Measurements from ENCODE around the gene IGSF23. TPM values are rescaled to one million over a fixed set of nuclear protein-coding genes. Genes with fewer than 3 reads are reported as not detected.

Gene IGSF23
- total RNA-seq, 1 donor from 2014 or later, result not detected

DNA sequence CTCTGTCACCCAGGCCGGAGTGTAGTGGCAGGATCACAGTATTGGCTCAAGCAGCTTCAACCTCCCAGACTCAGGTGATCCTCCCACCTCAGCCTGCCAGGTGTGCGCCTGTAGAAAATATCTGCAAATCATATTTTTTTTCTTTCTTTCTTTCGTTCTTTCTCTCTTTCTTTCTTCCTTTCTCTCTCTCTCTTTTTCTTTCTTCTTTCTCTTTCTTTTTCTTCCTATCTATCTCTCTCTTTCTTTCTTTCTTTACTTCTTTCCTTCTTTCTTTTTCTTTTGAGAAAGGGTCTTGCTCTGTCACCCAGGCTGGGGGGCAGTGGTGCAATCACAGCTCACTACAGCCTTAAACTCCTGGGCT, 16.3 kb upstream of the IGSF23 start:
- TF ChIP-seq, protein P1, sequence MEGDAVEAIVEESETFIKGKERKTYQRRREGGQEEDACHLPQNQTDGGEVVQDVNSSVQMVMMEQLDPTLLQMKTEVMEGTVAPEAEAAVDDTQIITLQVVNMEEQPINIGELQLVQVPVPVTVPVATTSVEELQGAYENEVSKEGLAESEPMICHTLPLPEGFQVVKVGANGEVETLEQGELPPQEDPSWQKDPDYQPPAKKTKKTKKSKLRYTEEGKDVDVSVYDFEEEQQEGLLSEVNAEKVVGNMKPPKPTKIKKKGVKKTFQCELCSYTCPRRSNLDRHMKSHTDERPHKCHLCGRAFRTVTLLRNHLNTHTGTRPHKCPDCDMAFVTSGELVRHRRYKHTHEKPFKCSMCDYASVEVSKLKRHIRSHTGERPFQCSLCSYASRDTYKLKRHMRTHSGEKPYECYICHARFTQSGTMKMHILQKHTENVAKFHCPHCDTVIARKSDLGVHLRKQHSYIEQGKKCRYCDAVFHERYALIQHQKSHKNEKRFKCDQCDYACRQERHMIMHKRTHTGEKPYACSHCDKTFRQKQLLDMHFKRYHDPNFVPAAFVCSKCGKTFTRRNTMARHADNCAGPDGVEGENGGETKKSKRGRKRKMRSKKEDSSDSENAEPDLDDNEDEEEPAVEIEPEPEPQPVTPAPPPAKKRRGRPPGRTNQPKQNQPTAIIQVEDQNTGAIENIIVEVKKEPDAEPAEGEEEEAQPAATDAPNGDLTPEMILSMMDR (IDR thresholded peaks at IDR 0.05), result no peak
- Mint-ChIP-seq H3K27ac (ENCODE audit: unreplicated experiment) (no peak overlapping the region), H3K4me1 (ENCODE audit: low read depth) (peaks cover 4% of the 10 kb centered on the region), H3K27me3 (ENCODE audit: low read depth) (peaks cover 5% of the 10 kb centered on the region), H3K9me3 (ENCODE audit: low read depth) (no peaks in the 10 kb centered on the region), H3K4me3 (ENCODE audit: unreplicated experiment) (no peak overlapping the region), H3K36me3 (ENCODE audit: low read depth) (peaks cover 4% of the 10 kb centered on the region)
- no peak for DNase-seq (ENCODE audit: low spot score)

DNA sequence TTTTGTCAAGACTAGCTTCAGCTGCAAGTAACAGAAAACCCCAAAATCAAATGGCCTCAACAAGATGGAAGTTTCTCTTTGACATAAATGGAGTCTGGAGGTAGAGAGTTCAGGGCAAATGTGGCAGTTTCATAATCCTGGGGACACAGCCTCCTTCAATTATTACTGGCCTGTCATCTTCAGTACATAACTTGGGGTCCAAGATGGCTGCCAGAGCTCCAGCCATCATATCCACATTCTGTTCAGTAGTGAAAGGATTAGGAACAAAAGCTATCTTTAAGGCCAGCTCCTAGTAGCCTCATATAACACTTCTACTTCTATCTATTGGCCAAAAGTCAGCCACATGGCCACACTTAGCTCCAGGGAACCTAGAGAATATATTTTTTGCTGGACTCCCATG, 15.0 kb upstream of the IGSF23 start:
- TF ChIP-seq, protein P1 (IDR thresholded peaks at IDR 0.05), result no peak
- Mint-ChIP-seq H3K36me3 (ENCODE audit: low read depth) (peaks cover 4% of the 10 kb centered on the region), H3K27ac (ENCODE audit: unreplicated experiment) (no peak overlapping the region), H3K4me3 (ENCODE audit: unreplicated experiment) (no peak overlapping the region), H3K27me3 (ENCODE audit: low read depth) (peaks cover 5% of the 10 kb centered on the region), H3K9me3 (ENCODE audit: low read depth) (no peaks in the 10 kb centered on the region), H3K4me1 (ENCODE audit: low read depth) (peaks cover 14% of the 10 kb centered on the region)
- no peak for DNase-seq (ENCODE audit: low spot score)

DNA sequence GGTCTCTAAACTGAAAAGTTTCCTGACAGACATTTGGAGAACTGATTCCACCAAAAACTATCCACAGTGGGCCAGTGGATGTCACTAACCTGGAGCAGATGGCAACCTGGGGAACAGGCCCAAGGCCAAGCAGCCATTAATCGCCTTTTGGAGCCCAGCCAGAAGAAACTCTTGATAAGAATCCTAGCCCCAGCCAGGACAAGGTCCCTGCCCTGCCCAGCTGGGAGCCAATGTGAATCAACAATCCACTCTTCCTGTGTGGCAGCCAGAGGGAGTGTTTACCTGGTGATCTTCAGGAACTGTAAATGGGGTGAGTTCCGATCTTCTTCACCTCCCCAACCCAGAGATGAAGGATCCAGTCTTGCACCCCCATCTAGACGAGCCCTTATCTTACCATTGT, 14.5 kb upstream of the IGSF23 start:
- H3K4me3 Mint-ChIP-seq (ENCODE audit: unreplicated experiment), result no peak overlapping the region
- TF ChIP-seq, protein P1 (IDR thresholded peaks at IDR 0.05), result no peak
- H3K27ac Mint-ChIP-seq (ENCODE audit: unreplicated experiment), result no peak overlapping the region
- DNase-seq (ENCODE audit: low spot score), result peak; percentile 28
- peaks cover 5% of the 10 kb centered on the region for H3K27me3 Mint-ChIP-seq (ENCODE audit: low read depth)
- no peaks in the 10 kb centered on the region for H3K9me3 Mint-ChIP-seq (ENCODE audit: low read depth)
- H3K36me3 Mint-ChIP-seq (ENCODE audit: low read depth), result peaks cover 4% of the 10 kb centered on the region
- peaks cover 17% of the 10 kb centered on the region for H3K4me1 Mint-ChIP-seq (ENCODE audit: low read depth)

DNA sequence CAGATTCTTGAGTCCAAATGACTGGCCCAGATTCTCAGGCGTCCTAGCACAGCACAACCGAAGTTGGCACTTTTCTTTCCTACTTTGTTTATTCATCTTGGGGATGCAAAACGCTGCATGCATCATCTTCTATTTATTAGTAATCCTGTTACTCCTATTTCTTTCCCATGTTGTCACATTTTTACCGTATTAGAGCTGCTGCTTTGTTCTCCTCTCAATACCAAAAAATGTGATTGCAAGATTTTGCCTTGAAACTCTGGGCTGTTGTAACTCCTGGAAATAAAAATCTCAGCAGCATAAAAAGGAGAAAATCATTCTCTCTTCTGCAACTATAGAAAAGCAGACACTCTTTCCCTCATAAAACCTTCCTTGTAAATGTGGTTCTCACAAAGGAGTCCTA, 12.9 kb upstream of the IGSF23 start:
- peaks cover 22% of the 10 kb centered on the region for H3K4me1 Mint-ChIP-seq (ENCODE audit: low read depth)
- TF ChIP-seq, protein P1 (IDR thresholded peaks at IDR 0.05), result no peak
- no peak overlapping the region for H3K27ac Mint-ChIP-seq (ENCODE audit: unreplicated experiment)
- H3K9me3 Mint-ChIP-seq (ENCODE audit: low read depth), result no peaks in the 10 kb centered on the region
- H3K4me3 Mint-ChIP-seq (ENCODE audit: unreplicated experiment), result no peak overlapping the region
- peaks cover 5% of the 10 kb centered on the region for H3K27me3 Mint-ChIP-seq (ENCODE audit: low read depth)
- peaks cover 4% of the 10 kb centered on the region for H3K36me3 Mint-ChIP-seq (ENCODE audit: low read depth)
- no peak for DNase-seq (ENCODE audit: low spot score)

DNA sequence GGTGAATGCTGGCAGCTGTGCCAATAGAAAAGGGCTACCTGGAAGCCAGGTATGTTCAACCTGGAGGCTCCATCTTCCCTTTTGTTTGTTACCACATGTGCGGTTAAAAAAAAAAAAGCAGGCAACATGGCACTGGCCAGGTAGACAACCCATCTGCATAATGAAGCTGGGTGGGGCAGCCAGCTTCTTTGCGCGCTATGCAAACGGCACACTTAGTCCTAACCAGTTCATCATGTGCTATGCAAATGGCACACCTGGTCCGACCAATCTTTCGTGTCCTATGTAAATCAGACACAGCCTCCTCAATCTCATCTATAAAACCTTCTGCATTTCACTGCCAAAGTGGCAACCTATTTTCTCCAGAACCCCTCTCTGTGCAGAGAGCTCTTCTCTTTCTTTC, 11.3 kb upstream of the IGSF23 start:
- Mint-ChIP-seq H3K4me3 (ENCODE audit: unreplicated experiment) (no peak overlapping the region), H3K27ac (ENCODE audit: unreplicated experiment) (peak overlapping the region; percentile 47), H3K36me3 (ENCODE audit: low read depth) (no peaks in the 10 kb centered on the region), H3K9me3 (ENCODE audit: low read depth) (no peaks in the 10 kb centered on the region), H3K4me1 (ENCODE audit: low read depth) (peaks cover 25% of the 10 kb centered on the region), H3K27me3 (ENCODE audit: low read depth) (no peaks in the 10 kb centered on the region)
- DNase-seq (ENCODE audit: low spot score), result no peak
- TF ChIP-seq, protein P1 (IDR thresholded peaks at IDR 0.05), result no peak

All from chondrocyte (in vitro differentiated cells).